ENCODE results near the gene PITX2.

The PITX2 gene

GRCh38 chr4:110613745-110614144, 9.1 kb downstream of the PITX2 start:
- no peak overlapping the region for H3K4me2 ChIP-seq (ENCODE audit: low read length)
- no peaks in the 10 kb centered on the region for H3K27me3 ChIP-seq (ENCODE audit: control insufficient read depth, insufficient read depth, low read length)
- H3K4me3 ChIP-seq (ENCODE audit: low read length) = no peak overlapping the region
- H3K4me1 ChIP-seq (ENCODE audit: control insufficient read depth, insufficient read depth, low read length) = peaks cover 18% of the 10 kb centered on the region
- H3K9ac ChIP-seq (ENCODE audit: low read depth, low read length) = no peak overlapping the region
- H3K36me3 ChIP-seq (ENCODE audit: insufficient read depth, low read length) = peaks cover 16% of the 10 kb centered on the region
- H3K9me3 ChIP-seq (replicated peaks; ENCODE audit: low read length) = no peaks in the 10 kb centered on the region

DNA sequence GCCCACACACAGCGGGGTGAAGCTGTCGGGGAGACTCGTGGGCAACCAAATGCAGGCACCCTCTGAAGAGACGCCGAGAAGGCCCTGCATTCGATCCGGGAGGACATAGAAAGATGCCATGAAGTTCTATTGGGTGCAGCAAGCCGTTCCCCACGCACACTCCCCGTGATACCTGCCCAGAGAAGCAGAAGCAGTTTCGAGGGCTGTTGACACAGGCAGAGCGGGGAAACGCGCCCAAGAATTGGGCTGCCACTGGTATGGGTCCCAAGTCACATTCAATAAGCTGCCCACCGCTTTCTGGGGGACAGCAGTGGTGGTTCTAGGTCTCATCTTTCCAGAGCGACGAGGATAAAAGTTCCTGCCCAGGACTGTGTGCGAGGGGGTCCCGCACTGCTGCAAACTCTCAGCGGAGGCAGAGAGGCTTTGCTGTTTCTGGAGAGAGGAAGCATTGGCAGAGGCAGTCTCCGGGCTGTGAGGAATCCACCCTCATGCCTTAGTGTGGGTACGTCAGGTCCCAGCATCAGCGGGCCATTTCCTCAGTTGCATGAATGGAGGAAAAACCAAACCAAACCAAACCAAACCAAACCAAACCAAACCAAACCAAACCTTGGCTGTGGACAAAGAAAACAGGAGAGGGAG, 10.1 kb downstream of the PITX2 start:
- H3K27me3 ChIP-seq (ENCODE audit: control insufficient read depth, insufficient read depth, low read length) = no peaks in the 10 kb centered on the region
- H3K4me1 ChIP-seq (ENCODE audit: control insufficient read depth, insufficient read depth, low read length) = peaks cover 9% of the 10 kb centered on the region
- no peak overlapping the region for H3K4me3 ChIP-seq (ENCODE audit: low read length)
- H3K36me3 ChIP-seq (ENCODE audit: insufficient read depth, low read length) = peaks cover 6% of the 10 kb centered on the region
- H3K4me2 ChIP-seq (ENCODE audit: low read length) = no peak overlapping the region
- H3K9me3 ChIP-seq (replicated peaks; ENCODE audit: low read length) = no peaks in the 10 kb centered on the region
- H3K9ac ChIP-seq (ENCODE audit: low read depth, low read length) = no peak overlapping the region

- H3K4me3 ChIP-seq (ENCODE audit: low read length) = peak overlapping the region; percentile 61
- H3K27me3 ChIP-seq (ENCODE audit: control insufficient read depth, insufficient read depth, low read length) = no peaks in the 10 kb centered on the region
- H3K36me3 ChIP-seq (ENCODE audit: insufficient read depth, low read length) = peaks cover under 1% of the 10 kb centered on the region
- H3K4me2 ChIP-seq (ENCODE audit: low read length) = peak overlapping the region; percentile 84
- peaks cover 9% of the 10 kb centered on the region for H3K4me1 ChIP-seq (ENCODE audit: control insufficient read depth, insufficient read depth, low read length)
- no peaks in the 10 kb centered on the region for H3K9me3 ChIP-seq (replicated peaks; ENCODE audit: low read length)
- peak overlapping the region; percentile 30 for H3K9ac ChIP-seq (ENCODE audit: low read depth, low read length)
Measured at GRCh38 chr4:110611968-110612447, 10.9 kb downstream of the PITX2 start.

DNA sequence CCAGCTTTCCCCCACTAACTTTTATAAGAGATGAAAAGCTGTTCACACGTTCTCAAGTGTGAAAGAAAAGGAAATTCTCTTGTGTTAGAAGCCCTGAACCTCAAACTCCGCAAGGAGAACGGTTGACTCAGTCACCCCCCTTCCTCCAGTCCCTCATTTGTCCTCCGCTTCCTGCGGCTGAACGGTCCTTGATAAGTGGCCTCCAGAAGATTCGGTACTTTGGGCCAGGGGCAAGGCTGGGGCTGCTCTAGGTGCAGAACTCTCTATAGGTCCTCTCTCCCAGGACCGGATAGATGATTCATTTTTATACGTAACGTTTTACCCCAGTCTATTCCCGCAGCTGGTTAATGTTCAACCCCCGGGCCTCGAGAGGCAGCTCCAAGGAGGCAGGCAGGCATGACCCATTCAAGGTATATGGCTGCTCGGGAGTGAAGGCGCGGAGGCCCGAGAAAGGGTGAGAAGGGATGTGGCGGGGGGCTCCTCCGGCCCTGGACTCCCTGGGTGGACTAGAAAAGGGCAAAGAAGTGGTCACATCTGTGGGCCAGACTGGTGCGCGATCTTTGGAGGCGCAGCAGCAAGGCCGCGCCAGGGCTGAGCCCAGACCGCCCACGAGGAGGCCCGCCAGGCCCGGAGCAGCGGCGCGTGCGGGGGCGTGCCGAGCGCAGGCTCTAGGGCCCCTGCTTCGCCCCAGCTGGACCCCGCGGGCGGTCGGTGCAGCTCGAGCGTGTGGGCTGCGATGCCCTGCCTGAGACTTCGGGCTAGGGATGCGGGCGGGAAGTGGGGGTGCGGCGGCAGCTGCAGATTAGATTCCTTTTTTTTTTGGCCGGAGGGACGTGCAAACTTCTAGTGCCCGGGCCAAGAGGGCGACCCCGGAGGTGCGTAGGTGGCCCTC, 11.7 kb downstream of the PITX2 start:
- Histone ChIP-seq H3K36me3 (ENCODE audit: insufficient read depth, low read length) (no peaks in the 10 kb centered on the region), H3K9ac (ENCODE audit: low read depth, low read length) (peak overlapping the region; percentile 30)

DNA sequence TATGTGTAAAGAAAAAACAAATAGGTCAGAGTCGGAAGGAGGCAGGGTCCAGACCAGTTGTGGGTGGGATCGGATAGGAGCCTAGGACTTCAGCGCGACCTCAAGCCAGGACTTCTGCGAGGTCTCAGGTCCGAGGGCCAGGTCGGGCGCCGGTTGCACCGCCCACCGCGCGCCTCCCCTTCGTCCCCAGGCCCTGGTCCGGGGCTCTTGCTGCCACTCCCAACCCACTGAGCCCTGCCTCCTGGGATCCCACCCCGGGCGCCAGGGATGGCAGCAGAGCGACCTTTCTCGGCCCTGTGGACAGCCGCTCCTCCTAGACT, 12.3 kb downstream of the PITX2 start:
- Histone ChIP-seq H3K27me3 (ENCODE audit: control insufficient read depth, insufficient read depth, low read length) (no peaks in the 10 kb centered on the region), H3K4me2 (ENCODE audit: low read length) (no peak overlapping the region), H3K4me3 (ENCODE audit: low read length) (no peak overlapping the region), H3K36me3 (ENCODE audit: insufficient read depth, low read length) (no peaks in the 10 kb centered on the region), H3K9me3 (replicated peaks; ENCODE audit: low read length) (no peaks in the 10 kb centered on the region), H3K9ac (ENCODE audit: low read depth, low read length) (no peak overlapping the region), H3K4me1 (ENCODE audit: control insufficient read depth, insufficient read depth, low read length) (peaks cover 9% of the 10 kb centered on the region)

More for the DNA sequence above, 11.7 kb downstream of the PITX2 start:
- H3K27me3 ChIP-seq (ENCODE audit: control insufficient read depth, insufficient read depth, low read length) = no peaks in the 10 kb centered on the region
- peak overlapping the region; percentile 61 for H3K4me3 ChIP-seq (ENCODE audit: low read length)
- H3K4me1 ChIP-seq (ENCODE audit: control insufficient read depth, insufficient read depth, low read length) = peaks cover 9% of the 10 kb centered on the region
- peak overlapping the region; percentile 84 for H3K4me2 ChIP-seq (ENCODE audit: low read length)
- H3K9me3 ChIP-seq (replicated peaks; ENCODE audit: low read length) = no peaks in the 10 kb centered on the region

- Histone ChIP-seq H3K9ac (ENCODE audit: low read depth, low read length) (no peak overlapping the region), H3K4me1 (ENCODE audit: control insufficient read depth, insufficient read depth, low read length) (peaks cover 9% of the 10 kb centered on the region), H3K4me3 (ENCODE audit: low read length) (no peak overlapping the region), H3K9me3 (replicated peaks; ENCODE audit: low read length) (no peaks in the 10 kb centered on the region), H3K27me3 (ENCODE audit: control insufficient read depth, insufficient read depth, low read length) (no peaks in the 10 kb centered on the region), H3K36me3 (ENCODE audit: insufficient read depth, low read length) (no peaks in the 10 kb centered on the region), H3K4me2 (ENCODE audit: low read length) (no peak overlapping the region)
Measured at GRCh38 chr4:110609044-110609750, 13.7 kb downstream of the PITX2 start.

- H3K4me2 ChIP-seq (ENCODE audit: low read length) = no peak overlapping the region
- H3K4me3 ChIP-seq (ENCODE audit: low read length) = no peak overlapping the region
- H3K36me3 ChIP-seq (ENCODE audit: insufficient read depth, low read length) = no peaks in the 10 kb centered on the region
- no peak overlapping the region for H3K9ac ChIP-seq (ENCODE audit: low read depth, low read length)
- H3K4me1 ChIP-seq (ENCODE audit: control insufficient read depth, insufficient read depth, low read length) = no peaks in the 10 kb centered on the region
- no peaks in the 10 kb centered on the region for H3K27me3 ChIP-seq (ENCODE audit: control insufficient read depth, insufficient read depth, low read length)
- no peaks in the 10 kb centered on the region for H3K9me3 ChIP-seq (replicated peaks; ENCODE audit: low read length)
Measured at GRCh38 chr4:110605077-110605476, 17.8 kb downstream of the PITX2 start.

DNA sequence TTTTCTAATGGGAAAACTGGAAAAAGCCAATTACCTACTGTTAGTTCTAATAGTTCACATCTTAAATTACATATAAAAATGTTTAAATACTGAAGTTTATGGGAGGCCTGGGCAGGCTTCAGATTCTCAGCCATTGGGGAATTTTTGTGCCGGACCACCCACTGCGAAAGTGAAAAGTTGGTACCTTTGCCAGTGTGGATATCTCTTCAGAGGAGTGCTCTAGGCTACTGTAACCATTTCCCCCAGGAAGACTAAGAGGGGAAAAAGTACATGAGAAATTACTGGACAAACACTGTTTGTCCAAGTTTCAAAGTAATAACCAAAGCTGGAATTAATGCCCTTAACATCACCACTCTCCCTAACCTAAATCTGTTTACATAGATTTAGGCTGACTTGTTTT, 20.8 kb downstream of the PITX2 start:
- Histone ChIP-seq H3K9ac (ENCODE audit: low read depth, low read length) (no peak overlapping the region), H3K36me3 (ENCODE audit: insufficient read depth, low read length) (no peaks in the 10 kb centered on the region), H3K4me2 (ENCODE audit: low read length) (no peak overlapping the region), H3K9me3 (replicated peaks; ENCODE audit: low read length) (no peaks in the 10 kb centered on the region), H3K4me1 (ENCODE audit: control insufficient read depth, insufficient read depth, low read length) (no peaks in the 10 kb centered on the region), H3K4me3 (ENCODE audit: low read length) (no peak overlapping the region), H3K27me3 (ENCODE audit: control insufficient read depth, insufficient read depth, low read length) (no peaks in the 10 kb centered on the region)

GRCh38 chr4:110597582-110597981, 25.3 kb downstream of the PITX2 start:
- Histone ChIP-seq H3K9ac (ENCODE audit: low read depth, low read length) (no peak overlapping the region), H3K27me3 (ENCODE audit: control insufficient read depth, insufficient read depth, low read length) (no peaks in the 10 kb centered on the region), H3K4me1 (ENCODE audit: control insufficient read depth, insufficient read depth, low read length) (no peaks in the 10 kb centered on the region), H3K9me3 (replicated peaks; ENCODE audit: low read length) (peaks cover 4% of the 10 kb centered on the region), H3K4me2 (ENCODE audit: low read length) (no peak overlapping the region), H3K36me3 (ENCODE audit: insufficient read depth, low read length) (no peaks in the 10 kb centered on the region), H3K4me3 (ENCODE audit: low read length) (no peak overlapping the region)

GRCh38 chr4:110596431-110596830, 26.4 kb downstream of the PITX2 start:
- Histone ChIP-seq H3K4me1 (ENCODE audit: control insufficient read depth, insufficient read depth, low read length) (no peaks in the 10 kb centered on the region), H3K9ac (ENCODE audit: low read depth, low read length) (no peak overlapping the region), H3K4me2 (ENCODE audit: low read length) (no peak overlapping the region), H3K9me3 (replicated peaks; ENCODE audit: low read length) (peaks cover 4% of the 10 kb centered on the region), H3K36me3 (ENCODE audit: insufficient read depth, low read length) (no peaks in the 10 kb centered on the region), H3K27me3 (ENCODE audit: control insufficient read depth, insufficient read depth, low read length) (no peaks in the 10 kb centered on the region), H3K4me3 (ENCODE audit: low read length) (no peak overlapping the region)

GRCh38 chr4:110595583-110595982, 27.3 kb downstream of the PITX2 start:
- Histone ChIP-seq H3K4me1 (ENCODE audit: control insufficient read depth, insufficient read depth, low read length) (no peaks in the 10 kb centered on the region), H3K9ac (ENCODE audit: low read depth, low read length) (no peak overlapping the region), H3K9me3 (replicated peaks; ENCODE audit: low read length) (peaks cover 4% of the 10 kb centered on the region), H3K4me2 (ENCODE audit: low read length) (no peak overlapping the region), H3K36me3 (ENCODE audit: insufficient read depth, low read length) (no peaks in the 10 kb centered on the region), H3K4me3 (ENCODE audit: low read length) (no peak overlapping the region), H3K27me3 (ENCODE audit: control insufficient read depth, insufficient read depth, low read length) (no peaks in the 10 kb centered on the region)
